AG09309 (cell line): ENCODE measurements around the gene ENDOG.
"Not testable (repeated sequence)": the region's sequence is repeated elsewhere in the genome, so short reads cannot be mapped to it uniquely, and the experiment has no call there.

Source experiments
- DNase-seq: peaks from one replicate; pipeline ENCODE4 v3.0.0-alpha.2; 2010; ENCODE audit warnings: low read depth
- H3K4me3 ChIP-seq: 2 replicates; pipeline ENCODE4 v1.5.1; 2011; ENCODE audit warnings: mild to moderate bottlenecking, low read depth, low read length, moderate library complexity; ENCODE audit not compliant: control insufficient read depth
- CTCF ChIP-seq: IDR thresholded peaks from 2 replicates; pipeline ENCODE4 v1.5.1; 2011; ENCODE audit warnings: mild to moderate bottlenecking, low read depth, low read length, inconsistent platforms; ENCODE audit not compliant: insufficient read depth, control insufficient read depth; ENCODE audit errors: missing control alignments

ENDOG gene

GRCh38 chr9:128840524-128840923, 22.2 kb downstream of the ENDOG start:
- H3K4me3 ChIP-seq = no peak overlapping the region
- TF ChIP-seq CTCF = no peak
- DNase-seq = no peak

- DNase-seq = no peak
- TF ChIP-seq CTCF = no peak
- H3K4me3 ChIP-seq = no peak overlapping the region
Measured at GRCh38 chr9:128841694-128842492, 23.6 kb downstream of the ENDOG start.

- DNase-seq, H3K4me3 ChIP-seq: not testable (repeated sequence)
Measured at GRCh38 chr9:128843171-128843570, 24.9 kb downstream of the ENDOG start.

- no peak overlapping the region for H3K4me3 ChIP-seq
- DNase-seq = no peak
- TF ChIP-seq CTCF = no peak
Measured at GRCh38 chr9:128845186-128845931, 27.1 kb downstream of the ENDOG start.

GRCh38 chr9:128846680-128847030, 28.4 kb downstream of the ENDOG start:
- H3K4me3 ChIP-seq = no peak overlapping the region
- no peak for TF ChIP-seq CTCF
- DNase-seq = no peak

- H3K4me3 ChIP-seq = no peak overlapping the region
- DNase-seq = no peak
- TF ChIP-seq CTCF = no peak
Measured at GRCh38 chr9:128847803-128848202, 29.5 kb downstream of the ENDOG start.

- not testable (repeated sequence) for DNase-seq, H3K4me3 ChIP-seq
Measured at GRCh38 chr9:128851024-128851423, 32.7 kb downstream of the ENDOG start.
